ENCODE measurements around the gene RAD51. TPM values are rescaled to one million over a fixed set of nuclear protein-coding genes. Genes with fewer than 3 reads are reported as not detected.

Gene RAD51
- total and polyA plus RNA-seq, 9 of the 15 experiments (the other 6 are each of a cell fraction or from before 2014, with no cell fraction given): 16.0 to 63.8 (median 34.6) TPM

DNA sequence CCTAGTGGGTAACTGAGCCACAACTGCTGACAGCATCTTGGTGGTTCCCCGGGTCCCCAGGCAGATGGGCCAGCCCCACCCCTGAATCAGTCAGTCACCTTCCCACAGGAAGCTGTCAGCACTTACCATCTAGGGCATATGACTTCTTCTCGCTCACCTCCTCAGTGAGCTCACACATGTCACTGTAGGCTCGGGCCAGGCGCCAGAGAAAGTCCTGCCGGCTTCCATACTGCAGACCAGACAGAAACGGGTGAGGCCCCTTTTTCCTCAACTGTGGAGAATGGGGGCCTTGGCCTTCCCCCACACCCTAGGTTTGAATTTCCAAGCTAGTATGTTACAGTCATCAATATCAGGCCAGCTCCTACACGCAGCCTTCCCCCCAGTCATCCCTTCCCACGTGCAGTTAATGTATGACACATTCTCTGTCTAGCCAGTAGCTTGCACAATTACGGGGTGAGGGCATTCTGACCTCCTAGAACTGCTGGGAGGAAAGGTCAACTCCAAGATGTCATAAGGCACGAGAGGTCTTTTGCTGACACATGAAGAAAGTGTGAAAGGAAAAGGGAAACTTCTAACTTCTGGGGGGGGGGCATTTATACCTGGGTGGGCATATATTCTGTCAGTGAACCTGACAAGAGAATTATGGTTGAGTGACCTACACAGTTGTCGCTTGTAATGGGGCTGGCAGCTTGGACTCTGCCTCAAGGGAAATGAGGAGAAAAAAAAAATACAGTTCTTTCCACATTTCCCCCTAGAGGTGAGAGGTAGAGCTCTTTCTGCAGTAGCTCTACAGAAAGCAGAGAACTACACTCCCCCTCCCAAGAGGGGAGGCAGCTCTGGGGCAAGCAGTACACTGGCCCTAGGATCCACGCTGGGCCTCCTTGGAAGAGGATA, 49.2 kb downstream of the RAD51 start (continued):
- TF ChIP-seq MEF2A (IDR thresholded peaks at IDR 0.05; ENCODE audit: control insufficient read depth, low read depth, low read length) (no peak), CBFA2T3 (IDR thresholded peaks at IDR 0.05) (peak; percentile 47; the same call in 1 of the 2 replicates), SP1 (CRISPR knock-in tag; IDR thresholded peaks at IDR 0.05) (no peak), FOXK1 (CRISPR knock-in tag; IDR thresholded peaks at IDR 0.05; ENCODE audit: borderline replicate concordance) (no peak), HNRNPLL (IDR thresholded peaks at IDR 0.05; ENCODE audit: low read depth, low read length, poor library complexity, severe bottlenecking) (no peak), CSDE1 (IDR thresholded peaks at IDR 0.05) (no peak), NFYB (IDR thresholded peaks at IDR 0.05; ENCODE audit: extremely low read depth, insufficient read length) (no peak)
- TF ChIP-seq, protein P1, sequence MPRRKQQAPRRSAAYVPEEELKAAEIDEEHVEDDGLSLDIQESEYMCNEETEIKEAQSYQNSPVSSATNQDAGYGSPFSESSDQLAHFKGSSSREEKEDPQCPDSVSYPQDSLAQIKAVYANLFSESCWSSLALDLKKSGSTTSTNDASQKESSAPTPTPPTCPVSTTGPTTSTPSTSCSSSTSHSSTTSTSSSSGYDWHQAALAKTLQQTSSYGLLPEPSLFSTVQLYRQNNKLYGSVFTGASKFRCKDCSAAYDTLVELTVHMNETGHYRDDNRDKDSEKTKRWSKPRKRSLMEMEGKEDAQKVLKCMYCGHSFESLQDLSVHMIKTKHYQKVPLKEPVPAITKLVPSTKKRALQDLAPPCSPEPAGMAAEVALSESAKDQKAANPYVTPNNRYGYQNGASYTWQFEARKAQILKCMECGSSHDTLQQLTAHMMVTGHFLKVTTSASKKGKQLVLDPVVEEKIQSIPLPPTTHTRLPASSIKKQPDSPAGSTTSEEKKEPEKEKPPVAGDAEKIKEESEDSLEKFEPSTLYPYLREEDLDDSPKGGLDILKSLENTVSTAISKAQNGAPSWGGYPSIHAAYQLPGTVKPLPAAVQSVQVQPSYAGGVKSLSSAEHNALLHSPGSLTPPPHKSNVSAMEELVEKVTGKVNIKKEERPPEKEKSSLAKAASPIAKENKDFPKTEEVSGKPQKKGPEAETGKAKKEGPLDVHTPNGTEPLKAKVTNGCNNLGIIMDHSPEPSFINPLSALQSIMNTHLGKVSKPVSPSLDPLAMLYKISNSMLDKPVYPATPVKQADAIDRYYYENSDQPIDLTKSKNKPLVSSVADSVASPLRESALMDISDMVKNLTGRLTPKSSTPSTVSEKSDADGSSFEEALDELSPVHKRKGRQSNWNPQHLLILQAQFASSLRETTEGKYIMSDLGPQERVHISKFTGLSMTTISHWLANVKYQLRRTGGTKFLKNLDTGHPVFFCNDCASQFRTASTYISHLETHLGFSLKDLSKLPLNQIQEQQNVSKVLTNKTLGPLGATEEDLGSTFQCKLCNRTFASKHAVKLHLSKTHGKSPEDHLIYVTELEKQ (CRISPR knock-in tag; IDR thresholded peaks at IDR 0.05): no peak
- TF ChIP-seq, protein P2, sequence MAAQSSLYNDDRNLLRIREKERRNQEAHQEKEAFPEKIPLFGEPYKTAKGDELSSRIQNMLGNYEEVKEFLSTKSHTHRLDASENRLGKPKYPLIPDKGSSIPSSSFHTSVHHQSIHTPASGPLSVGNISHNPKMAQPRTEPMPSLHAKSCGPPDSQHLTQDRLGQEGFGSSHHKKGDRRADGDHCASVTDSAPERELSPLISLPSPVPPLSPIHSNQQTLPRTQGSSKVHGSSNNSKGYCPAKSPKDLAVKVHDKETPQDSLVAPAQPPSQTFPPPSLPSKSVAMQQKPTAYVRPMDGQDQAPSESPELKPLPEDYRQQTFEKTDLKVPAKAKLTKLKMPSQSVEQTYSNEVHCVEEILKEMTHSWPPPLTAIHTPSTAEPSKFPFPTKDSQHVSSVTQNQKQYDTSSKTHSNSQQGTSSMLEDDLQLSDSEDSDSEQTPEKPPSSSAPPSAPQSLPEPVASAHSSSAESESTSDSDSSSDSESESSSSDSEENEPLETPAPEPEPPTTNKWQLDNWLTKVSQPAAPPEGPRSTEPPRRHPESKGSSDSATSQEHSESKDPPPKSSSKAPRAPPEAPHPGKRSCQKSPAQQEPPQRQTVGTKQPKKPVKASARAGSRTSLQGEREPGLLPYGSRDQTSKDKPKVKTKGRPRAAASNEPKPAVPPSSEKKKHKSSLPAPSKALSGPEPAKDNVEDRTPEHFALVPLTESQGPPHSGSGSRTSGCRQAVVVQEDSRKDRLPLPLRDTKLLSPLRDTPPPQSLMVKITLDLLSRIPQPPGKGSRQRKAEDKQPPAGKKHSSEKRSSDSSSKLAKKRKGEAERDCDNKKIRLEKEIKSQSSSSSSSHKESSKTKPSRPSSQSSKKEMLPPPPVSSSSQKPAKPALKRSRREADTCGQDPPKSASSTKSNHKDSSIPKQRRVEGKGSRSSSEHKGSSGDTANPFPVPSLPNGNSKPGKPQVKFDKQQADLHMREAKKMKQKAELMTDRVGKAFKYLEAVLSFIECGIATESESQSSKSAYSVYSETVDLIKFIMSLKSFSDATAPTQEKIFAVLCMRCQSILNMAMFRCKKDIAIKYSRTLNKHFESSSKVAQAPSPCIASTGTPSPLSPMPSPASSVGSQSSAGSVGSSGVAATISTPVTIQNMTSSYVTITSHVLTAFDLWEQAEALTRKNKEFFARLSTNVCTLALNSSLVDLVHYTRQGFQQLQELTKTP (IDR thresholded peaks at IDR 0.05; ENCODE audit: low read depth in 1 of 2, partially characterized antibody in 2 of 2): no peak
- TF ChIP-seq, protein P3, sequence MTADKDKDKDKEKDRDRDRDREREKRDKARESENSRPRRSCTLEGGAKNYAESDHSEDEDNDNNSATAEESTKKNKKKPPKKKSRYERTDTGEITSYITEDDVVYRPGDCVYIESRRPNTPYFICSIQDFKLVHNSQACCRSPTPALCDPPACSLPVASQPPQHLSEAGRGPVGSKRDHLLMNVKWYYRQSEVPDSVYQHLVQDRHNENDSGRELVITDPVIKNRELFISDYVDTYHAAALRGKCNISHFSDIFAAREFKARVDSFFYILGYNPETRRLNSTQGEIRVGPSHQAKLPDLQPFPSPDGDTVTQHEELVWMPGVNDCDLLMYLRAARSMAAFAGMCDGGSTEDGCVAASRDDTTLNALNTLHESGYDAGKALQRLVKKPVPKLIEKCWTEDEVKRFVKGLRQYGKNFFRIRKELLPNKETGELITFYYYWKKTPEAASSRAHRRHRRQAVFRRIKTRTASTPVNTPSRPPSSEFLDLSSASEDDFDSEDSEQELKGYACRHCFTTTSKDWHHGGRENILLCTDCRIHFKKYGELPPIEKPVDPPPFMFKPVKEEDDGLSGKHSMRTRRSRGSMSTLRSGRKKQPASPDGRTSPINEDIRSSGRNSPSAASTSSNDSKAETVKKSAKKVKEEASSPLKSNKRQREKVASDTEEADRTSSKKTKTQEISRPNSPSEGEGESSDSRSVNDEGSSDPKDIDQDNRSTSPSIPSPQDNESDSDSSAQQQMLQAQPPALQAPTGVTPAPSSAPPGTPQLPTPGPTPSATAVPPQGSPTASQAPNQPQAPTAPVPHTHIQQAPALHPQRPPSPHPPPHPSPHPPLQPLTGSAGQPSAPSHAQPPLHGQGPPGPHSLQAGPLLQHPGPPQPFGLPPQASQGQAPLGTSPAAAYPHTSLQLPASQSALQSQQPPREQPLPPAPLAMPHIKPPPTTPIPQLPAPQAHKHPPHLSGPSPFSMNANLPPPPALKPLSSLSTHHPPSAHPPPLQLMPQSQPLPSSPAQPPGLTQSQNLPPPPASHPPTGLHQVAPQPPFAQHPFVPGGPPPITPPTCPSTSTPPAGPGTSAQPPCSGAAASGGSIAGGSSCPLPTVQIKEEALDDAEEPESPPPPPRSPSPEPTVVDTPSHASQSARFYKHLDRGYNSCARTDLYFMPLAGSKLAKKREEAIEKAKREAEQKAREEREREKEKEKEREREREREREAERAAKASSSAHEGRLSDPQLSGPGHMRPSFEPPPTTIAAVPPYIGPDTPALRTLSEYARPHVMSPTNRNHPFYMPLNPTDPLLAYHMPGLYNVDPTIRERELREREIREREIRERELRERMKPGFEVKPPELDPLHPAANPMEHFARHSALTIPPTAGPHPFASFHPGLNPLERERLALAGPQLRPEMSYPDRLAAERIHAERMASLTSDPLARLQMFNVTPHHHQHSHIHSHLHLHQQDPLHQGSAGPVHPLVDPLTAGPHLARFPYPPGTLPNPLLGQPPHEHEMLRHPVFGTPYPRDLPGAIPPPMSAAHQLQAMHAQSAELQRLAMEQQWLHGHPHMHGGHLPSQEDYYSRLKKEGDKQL (CRISPR knock-in tag; IDR thresholded peaks at IDR 0.05; ENCODE audit: borderline replicate concordance): no peak
